Prostate gland (tissue), 2 donors: ENCODE data around the gene ADH5.

Source experiments
- CTCF ChIP-seq, 4 experiments: fragments of 200-600 bp in 2 of 4; fragments of 450-650 bp in 2 of 4; sonication (generic) in 2 of 4; IDR thresholded peaks; 1 replicate in 3 of 4; 2 replicates in 1 of 4; pipeline ENCODE4 v1.5.1; 2016 to 2019; ENCODE audit warnings: antibody characterized with exemption in 4 of 4, mild to moderate bottlenecking in 2 of 4, moderate library complexity in 2 of 4
- POLR2A ChIP-seq: fragments of 450-650 bp; IDR thresholded peaks from one replicate; pipeline ENCODE4 v1.6.1; 2016; ENCODE audit warnings: antibody characterized with exemption, mild to moderate bottlenecking
- POLR2AphosphoS5 ChIP-seq: sonication (generic); formaldehyde crosslinking; IDR thresholded peaks from one replicate; pipeline ENCODE4 v1.6.1; 2017; ENCODE audit warnings: antibody characterized with exemption

GRCh38 chr4:99029852-99030251 lies 58.7 kb downstream of the ADH5 start:
- TF ChIP-seq CTCF (IDR thresholded peaks at IDR 0.05) (no peak), POLR2AphosphoS5 (no peak), POLR2A (no peak)
